Ishikawa (cell line): Measurements from ENCODE around the gene STX8.

Experiments
- CEBPB ChIP-seq: IDR thresholded peaks from 2 replicates; pipeline ENCODE4 v1.6.1; 2012
- CREB1 ChIP-seq: IDR thresholded peaks from 2 replicates; pipeline ENCODE4 v1.6.1; 2012; ENCODE audit warnings: low read depth
- EGR1 ChIP-seq: IDR thresholded peaks from 2 replicates; pipeline ENCODE4 v1.6.1; 2012
- EP300 ChIP-seq: IDR thresholded peaks from 2 replicates; pipeline ENCODE4 v1.6.1; 2012; ENCODE audit warnings: borderline replicate concordance
- FOXM1 ChIP-seq: IDR thresholded peaks from 2 replicates; pipeline ENCODE4 v1.6.1; 2012; ENCODE audit warnings: low read depth, borderline replicate concordance
- NFIC ChIP-seq: IDR thresholded peaks from 2 replicates; pipeline ENCODE4 v1.6.1; 2012
- RAD21 ChIP-seq: IDR thresholded peaks from 2 replicates; pipeline ENCODE4 v1.6.1; 2012; ENCODE audit warnings: low read depth
- TAF1 ChIP-seq: IDR thresholded peaks from 2 replicates; pipeline ENCODE4 v1.6.1; 2012; ENCODE audit warnings: low read depth, mild to moderate bottlenecking
- TCF12 ChIP-seq: IDR thresholded peaks from 2 replicates; pipeline ENCODE4 v1.6.1; 2012; ENCODE audit warnings: low read depth
- TEAD4 ChIP-seq: IDR thresholded peaks from 2 replicates; pipeline ENCODE4 v1.6.1; 2012
- YY1 ChIP-seq: IDR thresholded peaks from 2 replicates; pipeline ENCODE4 v1.6.1; 2012; ENCODE audit warnings: low read depth
- ZBTB7A ChIP-seq: IDR thresholded peaks from 2 replicates; pipeline ENCODE4 v1.6.1; 2012; ENCODE audit warnings: low read depth
- TF ChIP-seq, protein P1 (sequence below): IDR thresholded peaks from 2 replicates; pipeline ENCODE4 v1.6.1; 2012; ENCODE audit warnings: low read depth, mild to moderate bottlenecking
- TF ChIP-seq, protein P2 (sequence below): IDR thresholded peaks from 2 replicates; pipeline ENCODE4 v1.6.1; 2012
- TF ChIP-seq, protein P3 (sequence below): IDR thresholded peaks from 2 replicates; pipeline ENCODE4 v1.6.1; 2012

STX8 gene

DNA sequence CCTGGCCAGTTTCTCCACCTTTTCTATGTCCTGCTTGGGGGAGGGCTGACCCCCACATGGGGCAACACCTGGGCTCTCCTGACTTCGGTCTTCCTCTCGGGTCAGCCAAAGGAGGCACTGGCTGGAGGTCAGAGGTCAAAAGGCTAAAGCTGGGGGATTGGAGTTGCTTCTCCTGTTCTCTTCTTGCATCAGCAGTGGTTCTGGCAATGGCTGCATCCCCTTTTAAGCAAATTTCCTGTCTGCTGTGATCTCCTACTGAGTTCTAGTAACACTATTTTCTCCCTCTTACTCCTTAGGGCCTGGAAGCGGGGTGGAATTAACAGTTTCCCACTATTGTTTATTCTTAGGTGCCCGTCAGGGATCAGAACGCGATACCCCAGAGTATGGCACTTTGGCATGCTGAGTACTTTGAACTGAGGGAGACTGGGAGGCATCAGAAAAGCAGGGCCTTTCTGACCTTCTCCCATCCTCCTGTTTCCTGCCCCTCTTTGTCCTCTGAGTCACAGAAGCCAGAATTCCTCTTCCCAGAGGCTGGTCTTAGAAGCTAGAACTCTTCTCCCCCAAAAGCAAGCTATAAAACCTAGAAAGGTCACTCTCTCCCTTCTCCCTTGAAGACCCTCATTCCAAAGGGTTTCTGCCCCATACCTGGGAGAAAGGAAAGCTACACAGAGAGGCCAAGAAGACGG lies 268.2 kb downstream of the STX8 start:
- TF ChIP-seq EGR1 (no peak), TAF1 (no peak), ZBTB7A (no peak)
- TF ChIP-seq, protein P1, sequence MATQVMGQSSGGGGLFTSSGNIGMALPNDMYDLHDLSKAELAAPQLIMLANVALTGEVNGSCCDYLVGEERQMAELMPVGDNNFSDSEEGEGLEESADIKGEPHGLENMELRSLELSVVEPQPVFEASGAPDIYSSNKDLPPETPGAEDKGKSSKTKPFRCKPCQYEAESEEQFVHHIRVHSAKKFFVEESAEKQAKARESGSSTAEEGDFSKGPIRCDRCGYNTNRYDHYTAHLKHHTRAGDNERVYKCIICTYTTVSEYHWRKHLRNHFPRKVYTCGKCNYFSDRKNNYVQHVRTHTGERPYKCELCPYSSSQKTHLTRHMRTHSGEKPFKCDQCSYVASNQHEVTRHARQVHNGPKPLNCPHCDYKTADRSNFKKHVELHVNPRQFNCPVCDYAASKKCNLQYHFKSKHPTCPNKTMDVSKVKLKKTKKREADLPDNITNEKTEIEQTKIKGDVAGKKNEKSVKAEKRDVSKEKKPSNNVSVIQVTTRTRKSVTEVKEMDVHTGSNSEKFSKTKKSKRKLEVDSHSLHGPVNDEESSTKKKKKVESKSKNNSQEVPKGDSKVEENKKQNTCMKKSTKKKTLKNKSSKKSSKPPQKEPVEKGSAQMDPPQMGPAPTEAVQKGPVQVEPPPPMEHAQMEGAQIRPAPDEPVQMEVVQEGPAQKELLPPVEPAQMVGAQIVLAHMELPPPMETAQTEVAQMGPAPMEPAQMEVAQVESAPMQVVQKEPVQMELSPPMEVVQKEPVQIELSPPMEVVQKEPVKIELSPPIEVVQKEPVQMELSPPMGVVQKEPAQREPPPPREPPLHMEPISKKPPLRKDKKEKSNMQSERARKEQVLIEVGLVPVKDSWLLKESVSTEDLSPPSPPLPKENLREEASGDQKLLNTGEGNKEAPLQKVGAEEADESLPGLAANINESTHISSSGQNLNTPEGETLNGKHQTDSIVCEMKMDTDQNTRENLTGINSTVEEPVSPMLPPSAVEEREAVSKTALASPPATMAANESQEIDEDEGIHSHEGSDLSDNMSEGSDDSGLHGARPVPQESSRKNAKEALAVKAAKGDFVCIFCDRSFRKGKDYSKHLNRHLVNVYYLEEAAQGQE, result no peak

DNA sequence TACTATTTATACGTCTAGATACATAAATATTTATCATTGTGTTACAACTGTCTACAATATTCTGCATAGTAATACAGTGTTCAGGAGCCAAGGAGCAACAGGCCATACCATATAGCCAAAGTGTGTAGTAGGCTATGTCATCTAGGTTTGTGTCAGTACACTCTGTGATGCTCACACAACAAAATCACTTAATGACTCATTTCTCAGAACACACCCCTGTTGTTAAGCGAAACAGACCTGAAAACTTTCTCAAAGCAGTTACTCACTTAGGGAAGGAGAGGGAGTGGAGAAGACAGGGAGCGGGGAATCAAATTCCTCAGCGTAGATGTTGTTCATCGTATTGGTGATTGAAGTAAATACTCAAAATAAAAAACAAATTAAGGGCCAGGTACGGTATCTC lies 269.5 kb downstream of the STX8 start:
- no peak for TF ChIP-seq CEBPB
- no peak for TF ChIP-seq YY1
- no peak for TF ChIP-seq TCF12
- TF ChIP-seq TEAD4, result no peak
- TF ChIP-seq, protein P2, sequence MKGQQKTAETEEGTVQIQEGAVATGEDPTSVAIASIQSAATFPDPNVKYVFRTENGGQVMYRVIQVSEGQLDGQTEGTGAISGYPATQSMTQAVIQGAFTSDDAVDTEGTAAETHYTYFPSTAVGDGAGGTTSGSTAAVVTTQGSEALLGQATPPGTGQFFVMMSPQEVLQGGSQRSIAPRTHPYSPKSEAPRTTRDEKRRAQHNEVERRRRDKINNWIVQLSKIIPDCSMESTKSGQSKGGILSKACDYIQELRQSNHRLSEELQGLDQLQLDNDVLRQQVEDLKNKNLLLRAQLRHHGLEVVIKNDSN, result no peak
- TF ChIP-seq, protein P3, sequence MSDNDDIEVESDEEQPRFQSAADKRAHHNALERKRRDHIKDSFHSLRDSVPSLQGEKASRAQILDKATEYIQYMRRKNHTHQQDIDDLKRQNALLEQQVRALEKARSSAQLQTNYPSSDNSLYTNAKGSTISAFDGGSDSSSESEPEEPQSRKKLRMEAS, result no peak
- TF ChIP-seq RAD21, result no peak
- no peak for TF ChIP-seq EGR1
- TF ChIP-seq TAF1, result no peak
- TF ChIP-seq, protein P1, result no peak
- TF ChIP-seq CREB1, result no peak
- no peak for TF ChIP-seq EP300
- TF ChIP-seq NFIC, result no peak
- no peak for TF ChIP-seq ZBTB7A
- TF ChIP-seq FOXM1, result no peak

DNA sequence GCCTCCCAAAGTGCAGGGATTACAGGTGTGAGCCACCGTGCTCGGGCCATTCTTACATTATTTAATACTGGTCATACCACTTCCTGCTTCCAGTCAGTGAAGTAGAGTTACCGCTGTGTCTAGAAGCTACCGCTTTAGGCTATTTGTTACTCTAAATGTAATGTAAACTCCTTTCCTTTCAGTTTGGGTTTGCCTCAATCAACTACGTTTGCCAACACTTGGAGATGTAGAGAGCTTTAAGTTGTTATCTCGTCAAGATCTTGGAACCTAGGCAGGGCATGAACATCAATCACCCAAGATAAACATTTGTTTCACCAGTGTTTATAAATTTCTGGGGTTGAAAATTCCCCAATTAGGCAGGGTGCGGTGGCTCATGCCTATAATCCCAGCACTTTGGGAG lies 275.9 kb downstream of the STX8 start:
- TF ChIP-seq YY1, result no peak
- no peak for TF ChIP-seq CREB1
- TF ChIP-seq FOXM1, result no peak
- no peak for TF ChIP-seq EP300
- no peak for TF ChIP-seq TAF1
- TF ChIP-seq, protein P3, result no peak
- TF ChIP-seq EGR1, result no peak
- TF ChIP-seq NFIC, result no peak
- no peak for TF ChIP-seq TCF12

DNA sequence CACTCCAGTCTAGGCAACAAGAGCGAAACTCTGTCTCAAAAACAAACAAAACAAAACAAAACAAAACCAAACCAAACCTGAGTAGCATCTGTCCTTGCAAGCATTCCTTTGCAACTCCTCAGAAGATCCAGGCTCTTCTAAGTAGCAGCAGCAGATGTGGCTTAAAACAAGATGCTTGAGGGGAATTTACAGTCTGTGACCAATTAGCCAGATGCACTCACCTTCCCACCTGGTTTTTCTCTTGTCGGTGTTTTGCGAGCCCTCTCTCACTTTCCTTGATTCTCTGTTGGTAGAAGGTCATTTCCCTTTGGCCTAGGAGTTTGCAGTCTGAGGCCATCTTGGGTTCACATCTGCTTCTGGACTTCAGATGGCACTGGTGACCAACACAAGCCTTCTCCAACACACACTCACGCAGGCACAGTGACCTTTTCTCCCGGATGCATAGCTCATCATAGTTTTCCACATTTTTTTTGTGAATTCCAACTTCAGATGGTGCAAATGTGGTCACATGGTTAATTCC lies 276.8 kb downstream of the STX8 start:
- TF ChIP-seq, protein P2, result no peak
- no peak for TF ChIP-seq TCF12
- no peak for TF ChIP-seq EP300
- no peak for TF ChIP-seq YY1
- TF ChIP-seq CREB1, result no peak
- no peak for TF ChIP-seq ZBTB7A

DNA sequence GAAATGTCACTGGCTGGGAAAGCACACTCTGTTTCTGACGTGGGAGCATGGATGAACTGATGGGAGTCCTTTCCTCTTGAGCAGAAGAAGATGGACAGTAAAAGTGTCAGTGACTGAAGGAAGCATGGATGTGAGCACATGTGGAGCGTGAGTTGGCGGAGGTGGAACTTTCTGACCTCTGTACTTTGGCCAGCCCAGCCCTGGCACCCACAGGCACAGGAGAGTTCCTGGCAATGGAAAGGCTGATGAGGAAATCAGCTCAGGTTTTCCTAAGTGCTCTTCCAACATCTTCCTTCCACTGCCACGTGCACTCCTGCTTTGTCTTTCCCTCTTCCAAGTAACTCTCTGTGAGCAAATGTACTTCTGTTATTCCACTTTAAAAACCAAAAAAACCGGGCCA lies 277.5 kb downstream of the STX8 start:
- TF ChIP-seq, protein P1, result no peak
- TF ChIP-seq RAD21 (no peak), CREB1 (no peak), TAF1 (no peak), YY1 (no peak), FOXM1 (no peak), EP300 (no peak), TCF12 (no peak), EGR1 (no peak), NFIC (no peak), TEAD4 (no peak), ZBTB7A (no peak), CEBPB (no peak)
- TF ChIP-seq, protein P3, result no peak
- TF ChIP-seq, protein P2, result no peak
